Nephron (organoid): ENCODE data around the gene CHCHD1.

Experiments
- H3K27ac Mint-ChIP-seq, 3 experiments: 2 replicates each; pipeline ENCODE4 v1.8.0; 2020; ENCODE audit warnings: mixed read lengths in 3 of 3, mild to moderate bottlenecking in 2 of 3, moderate library complexity in 1 of 3
- H3K27me3 Mint-ChIP-seq: 2 replicates; pipeline ENCODE4 v1.8.0; 2021; ENCODE audit warnings: low read depth, mild to moderate bottlenecking, moderate library complexity, mixed read lengths
- H3K36me3 Mint-ChIP-seq: 2 replicates; pipeline ENCODE4 v1.8.0; 2020; ENCODE audit warnings: low read depth, mixed read lengths
- H3K4me1 Mint-ChIP-seq: 2 replicates; pipeline ENCODE4 v1.8.0; 2020; ENCODE audit warnings: mixed read lengths
- H3K4me3 Mint-ChIP-seq, 3 experiments: 2 replicates each; pipeline ENCODE4 v1.8.0; 2020; ENCODE audit warnings: mild to moderate bottlenecking in 3 of 3, mixed read lengths in 3 of 3, moderate library complexity in 2 of 3
- H3K9me3 Mint-ChIP-seq: 2 replicates; pipeline ENCODE4 v1.8.0; 2020; ENCODE audit warnings: mixed read lengths
- TF ChIP-seq, protein P1 (sequence below), 3 experiments: fragments of 200-600 bp; sonication (generic); IDR thresholded peaks; one replicate each; pipeline ENCODE4 v1.5.0; 2021; ENCODE audit warnings: antibody characterized with exemption in 3 of 3; ENCODE audit not compliant: unreplicated experiment in 3 of 3

The CHCHD1 gene

DNA sequence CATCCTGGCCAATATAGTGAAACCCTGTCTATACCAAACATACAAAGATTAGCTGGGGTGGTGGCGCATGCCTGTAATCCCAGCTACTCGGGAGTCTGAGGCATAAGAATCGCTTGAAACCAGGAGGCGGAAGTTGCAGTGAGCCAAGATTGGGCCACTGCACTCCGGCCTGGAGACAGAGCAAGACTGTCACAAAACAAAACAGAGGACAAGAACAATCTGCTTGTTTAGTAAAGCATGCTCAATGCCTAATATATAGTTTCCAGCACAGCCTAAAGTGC lies 39.5 kb upstream of the CHCHD1 start:
- Mint-ChIP-seq H3K9me3 (no peaks in the 10 kb centered on the region), H3K27me3 (no peaks in the 10 kb centered on the region), H3K4me1 (peaks cover 22% of the 10 kb centered on the region), H3K4me3 (peak overlapping the region; percentile 98 to 99 (median 99)), H3K27ac (peak overlapping the region; percentile 99 to 100 (median 100)), H3K36me3 (peaks cover 15% of the 10 kb centered on the region)
- TF ChIP-seq, protein P1, sequence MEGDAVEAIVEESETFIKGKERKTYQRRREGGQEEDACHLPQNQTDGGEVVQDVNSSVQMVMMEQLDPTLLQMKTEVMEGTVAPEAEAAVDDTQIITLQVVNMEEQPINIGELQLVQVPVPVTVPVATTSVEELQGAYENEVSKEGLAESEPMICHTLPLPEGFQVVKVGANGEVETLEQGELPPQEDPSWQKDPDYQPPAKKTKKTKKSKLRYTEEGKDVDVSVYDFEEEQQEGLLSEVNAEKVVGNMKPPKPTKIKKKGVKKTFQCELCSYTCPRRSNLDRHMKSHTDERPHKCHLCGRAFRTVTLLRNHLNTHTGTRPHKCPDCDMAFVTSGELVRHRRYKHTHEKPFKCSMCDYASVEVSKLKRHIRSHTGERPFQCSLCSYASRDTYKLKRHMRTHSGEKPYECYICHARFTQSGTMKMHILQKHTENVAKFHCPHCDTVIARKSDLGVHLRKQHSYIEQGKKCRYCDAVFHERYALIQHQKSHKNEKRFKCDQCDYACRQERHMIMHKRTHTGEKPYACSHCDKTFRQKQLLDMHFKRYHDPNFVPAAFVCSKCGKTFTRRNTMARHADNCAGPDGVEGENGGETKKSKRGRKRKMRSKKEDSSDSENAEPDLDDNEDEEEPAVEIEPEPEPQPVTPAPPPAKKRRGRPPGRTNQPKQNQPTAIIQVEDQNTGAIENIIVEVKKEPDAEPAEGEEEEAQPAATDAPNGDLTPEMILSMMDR (IDR thresholded peaks at IDR 0.05; ENCODE audit: unreplicated experiment in 3 of 3): no peak

DNA sequence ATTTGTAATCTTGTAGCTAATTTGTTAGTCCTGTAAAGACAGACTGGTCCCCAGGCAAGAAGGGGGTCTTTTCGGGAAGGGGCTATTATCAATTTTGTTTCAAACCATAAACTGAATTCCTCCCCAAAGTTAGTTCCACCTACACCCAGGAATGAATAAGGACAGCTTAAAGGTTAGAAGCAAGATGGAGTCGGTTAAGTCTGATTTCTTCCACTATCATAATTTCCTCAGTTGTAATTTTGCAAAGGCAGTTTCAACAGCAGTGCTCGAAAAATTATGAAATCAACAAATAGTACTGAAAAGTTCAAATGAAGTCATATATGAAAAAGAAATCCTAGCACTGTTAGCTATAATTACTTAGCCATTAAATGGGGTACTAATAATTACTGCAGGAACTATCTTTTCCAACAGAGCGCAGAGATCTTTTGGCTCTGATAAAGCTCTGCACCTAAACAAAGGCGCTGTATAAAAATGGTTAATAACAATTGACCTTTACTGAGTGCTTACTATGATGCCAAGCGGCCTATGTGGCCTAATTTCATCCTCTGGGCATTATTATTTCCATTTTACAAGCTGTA lies 38.4 kb upstream of the CHCHD1 start:
- H3K4me3 Mint-ChIP-seq: peak overlapping the region; percentile 98 to 99 (median 99)
- H3K27me3 Mint-ChIP-seq: no peaks in the 10 kb centered on the region
- peak overlapping the region; percentile 99 to 100 (median 100) for H3K27ac Mint-ChIP-seq
- peaks cover 22% of the 10 kb centered on the region for H3K4me1 Mint-ChIP-seq
- TF ChIP-seq, protein P1 (IDR thresholded peaks at IDR 0.05; ENCODE audit: unreplicated experiment in 3 of 3): no peak
- peaks cover 15% of the 10 kb centered on the region for H3K36me3 Mint-ChIP-seq
- no peaks in the 10 kb centered on the region for H3K9me3 Mint-ChIP-seq

DNA sequence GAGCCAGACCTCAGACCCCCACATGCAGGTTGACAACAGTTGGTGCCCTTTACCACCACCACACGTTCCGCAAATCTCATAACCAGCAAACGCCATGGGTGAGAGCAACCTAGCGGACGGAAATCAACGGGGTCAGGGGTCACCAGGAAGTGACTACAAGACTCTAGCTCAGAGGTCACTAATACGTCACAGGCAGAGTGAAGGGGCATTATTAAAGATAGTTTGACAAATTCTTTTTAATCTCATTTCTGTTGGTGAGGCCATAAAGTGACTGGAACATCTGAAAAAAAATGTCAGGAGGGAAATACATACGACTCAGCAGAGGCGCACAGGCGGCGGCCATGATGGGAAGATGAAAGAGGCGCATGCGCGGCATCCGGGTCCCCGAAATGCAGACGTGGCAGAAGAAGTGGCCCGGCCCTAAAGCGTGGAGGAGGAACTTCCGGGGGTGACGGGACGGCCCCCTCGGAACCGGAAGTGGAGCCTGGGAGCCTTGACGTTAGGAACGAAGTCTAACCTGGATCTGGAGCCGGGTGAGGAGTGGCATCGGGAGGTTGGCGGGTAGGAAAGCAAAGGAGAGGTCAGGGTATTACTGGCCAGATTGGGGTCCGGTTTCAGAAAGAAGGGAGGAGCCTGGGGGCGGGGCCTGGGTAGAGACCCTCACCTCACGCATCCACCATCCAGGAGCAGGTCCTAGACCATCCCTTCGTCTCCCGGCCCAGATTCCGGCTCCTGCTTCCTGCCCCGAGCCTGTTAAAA lies 37.8 kb upstream of the CHCHD1 start, which contains the start of gene SEC24C:
SEC24C (plus strand) TSS at position 468 of the 759 bp plus-strand sequence. CDS start 2,461 bp downstream, outside the sequence.
- Mint-ChIP-seq H3K27me3 (no peaks in the 10 kb centered on the region), H3K36me3 (peaks cover 18% of the 10 kb centered on the region), H3K27ac (peak within 1 kb of the TSS; percentile 99 to 100 (median 100)), H3K4me3 (peak within 1 kb of the TSS; percentile 98 to 99 (median 99)), H3K9me3 (no peaks in the 10 kb centered on the region), H3K4me1 (peaks cover 25% of the 10 kb centered on the region)
- TF ChIP-seq, protein P1 (IDR thresholded peaks at IDR 0.05; ENCODE audit: unreplicated experiment in 3 of 3): no peak

DNA sequence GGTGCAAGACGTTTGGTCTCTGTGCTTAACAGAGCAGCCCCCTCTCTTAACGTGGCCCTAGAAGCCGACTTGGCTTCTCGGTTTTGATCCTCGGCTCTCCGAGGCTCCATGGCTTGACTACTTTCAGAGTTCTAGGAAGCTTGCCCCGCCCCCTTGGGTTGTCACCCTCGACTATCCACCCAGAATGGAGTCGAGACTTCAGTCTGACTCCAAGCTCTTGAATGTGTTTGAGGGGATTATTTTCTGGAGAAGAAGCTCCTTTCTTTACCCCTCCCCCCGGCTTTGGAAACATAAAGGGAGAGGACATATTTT lies 37.2 kb upstream of the CHCHD1 start:
- TF ChIP-seq, protein P1 (IDR thresholded peaks at IDR 0.05; ENCODE audit: unreplicated experiment in 3 of 3): no peak
- Mint-ChIP-seq H3K27ac (peak overlapping the region; percentile 99 to 100 (median 100)), H3K9me3 (no peaks in the 10 kb centered on the region), H3K27me3 (no peaks in the 10 kb centered on the region), H3K4me3 (peak overlapping the region; percentile 98 to 99 (median 99)), H3K4me1 (peaks cover 28% of the 10 kb centered on the region), H3K36me3 (peaks cover 21% of the 10 kb centered on the region)

DNA sequence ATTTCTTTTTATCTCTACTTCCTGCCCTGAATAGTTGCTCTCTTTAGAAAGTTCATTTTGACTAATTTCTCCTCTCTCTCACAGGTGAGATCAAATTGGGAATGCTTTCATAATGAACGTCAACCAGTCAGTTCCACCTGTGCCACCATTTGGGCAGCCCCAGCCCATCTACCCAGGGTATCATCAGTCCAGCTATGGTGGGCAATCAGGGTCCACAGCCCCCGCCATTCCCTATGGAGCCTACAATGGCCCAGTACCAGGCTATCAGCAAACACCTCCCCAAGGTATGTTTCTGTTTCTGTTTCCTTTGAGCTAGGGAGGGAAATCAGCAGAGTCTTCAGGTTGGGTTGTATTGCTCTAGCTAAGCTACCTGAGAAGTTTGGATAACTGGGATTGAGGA lies 35.1 kb upstream of the CHCHD1 start:
- H3K36me3 Mint-ChIP-seq: peaks cover 37% of the 10 kb centered on the region
- no peaks in the 10 kb centered on the region for H3K27me3 Mint-ChIP-seq

More for the DNA sequence above, 35.1 kb upstream of the CHCHD1 start:
- Mint-ChIP-seq H3K27ac (peak overlapping the region; percentile 35 to 63 (median 56)), H3K9me3 (no peaks in the 10 kb centered on the region), H3K4me3 (peak overlapping the region; percentile 62 to 79 (median 77)), H3K4me1 (peaks cover 28% of the 10 kb centered on the region)
- TF ChIP-seq, protein P1 (IDR thresholded peaks at IDR 0.05; ENCODE audit: unreplicated experiment in 3 of 3): no peak
